PC-9 (cell line): ENCODE data around the gene ATP2C2. TPM values are rescaled to one million over a fixed set of nuclear protein-coding genes. Genes with fewer than 3 reads are reported as not detected.

Experiments
- BruUV-seq: library from RNA; stranded (reverse); fragments of 400-500 nt; replicated peaks from 2 replicates; lab custom pipeline; 2021; lab: Mats Ljungman, UMichigan
- CTCF ChIA-PET: fragments of 300-600 bp; sonication (Branson Sonifier 250); formaldehyde crosslinking; loops from one replicate; lab custom pipeline; 2022; ENCODE audit warnings: antibody characterized with exemption; lab: Charles Lee
- POLR2A ChIA-PET: fragments of 300-600 bp; sonication (Branson Sonifier 250); formaldehyde crosslinking; loops from one replicate; lab custom pipeline; 2022; ENCODE audit warnings: antibody characterized with exemption; ENCODE audit not compliant: unreplicated experiment; lab: Charles Lee
- DNase-seq, 2 experiments: peaks; one replicate each; pipeline versions ENCODE4 v3.0.0 to v3.0.0-alpha.2; 2015 to 2022; ENCODE audit warnings: mixed read lengths in 1 of 2
- H2AFZ ChIP-seq: fragments of 200-600 bp; sonication (generic); 2 replicates; pipeline ENCODE4 v1.8.1; 2017; ENCODE audit warnings: antibody characterized with exemption
- H3F3A ChIP-seq: fragments of 200-600 bp; sonication (generic); 2 replicates; pipeline ENCODE4 v1.8.1; 2017; ENCODE audit warnings: antibody characterized with exemption, mild to moderate bottlenecking, low read depth; ENCODE audit not compliant: insufficient read depth
- H3K27ac ChIP-seq: fragments of 200-600 bp; sonication (generic); 2 replicates; pipeline ENCODE4 v1.6.1; 2016; ENCODE audit warnings: mixed run types
- H3K27me3 ChIP-seq: fragments of 200-600 bp; sonication (generic); 2 replicates; pipeline ENCODE4 v1.6.1; 2016; ENCODE audit warnings: low read depth, mixed run types; ENCODE audit not compliant: insufficient read depth
- H3K36me3 ChIP-seq: fragments of 200-600 bp; sonication (generic); 2 replicates; pipeline ENCODE4 v1.6.1; 2016; ENCODE audit warnings: low read depth, mixed run types
- H3K4me1 ChIP-seq: fragments of 200-600 bp; sonication (generic); replicated peaks from 2 replicates; pipeline ENCODE4 v1.6.1; 2016; ENCODE audit warnings: mixed run types; ENCODE audit not compliant: insufficient read depth
- H3K4me2 ChIP-seq: fragments of 200-600 bp; sonication (generic); 2 replicates; pipeline ENCODE4 v1.6.1; 2017; ENCODE audit warnings: mixed run types
- H3K4me3 ChIP-seq: fragments of 200-600 bp; sonication (generic); 2 replicates; pipeline ENCODE4 v1.6.1; 2016; ENCODE audit warnings: mixed run types
- H3K79me2 ChIP-seq: fragments of 200-600 bp; sonication (generic); 2 replicates; pipeline ENCODE4 v1.6.1; 2017; ENCODE audit warnings: low read depth, mixed run types
- H3K9me2 ChIP-seq: fragments of 200-600 bp; sonication (generic); 2 replicates; pipeline ENCODE4 v1.8.1; 2017; ENCODE audit warnings: mild to moderate bottlenecking; ENCODE audit not compliant: insufficient read depth
- H3K9me3 ChIP-seq: fragments of 200-600 bp; sonication (generic); 2 replicates; pipeline ENCODE4 v1.8.1; 2016; ENCODE audit warnings: low read depth; ENCODE audit not compliant: insufficient read depth
- H4K20me1 ChIP-seq: fragments of 200-600 bp; sonication (generic); 2 replicates; pipeline ENCODE4 v1.8.1; 2017; ENCODE audit not compliant: insufficient read depth
- CTCF ChIP-seq: fragments of 200-600 bp; sonication (generic); conservative IDR thresholded peaks from 2 replicates; pipeline ENCODE4 v1.6.1; 2017; ENCODE audit warnings: mixed run types, antibody characterized with exemption, mild to moderate bottlenecking, moderate library complexity
- EZH2 ChIP-seq: fragments of 200-600 bp; sonication (generic); IDR thresholded peaks from 2 replicates; pipeline ENCODE4 v1.8.0; 2017; ENCODE audit warnings: antibody characterized with exemption, low read depth
- intact Hi-C: fragments of 100-400 bp; cut with micrococcal nuclease; formaldehyde crosslinking; loops from one replicate; pipeline ENCODE4 v1.10.0; 2022; ENCODE audit not compliant: unreplicated experiment
- total RNA-seq: library from RNA; stranded (reverse); gene quantifications from 2 replicates; pipeline ENCODE4 v1.2.3, GENCODE V29; 2021

Gene ATP2C2
- total RNA-seq, 1 experiment from 2014 or later = 17.2 TPM

GRCh38 chr16:84477661-84478060, 109.3 kb downstream of the ATP2C2 start:
- no peak for DNase-seq
- Histone ChIP-seq H3F3A (peaks cover 28% of the 10 kb centered on the region; the same call in 1 of the 2 replicates), H4K20me1 (no peaks in the 10 kb centered on the region; the same call in 1 of the 2 replicates), H3K36me3 (peaks cover 18% of the 10 kb centered on the region), H3K27me3 (no peaks in the 10 kb centered on the region), H3K79me2 (peaks cover 11% of the 10 kb centered on the region), H3K9me2 (no peaks in the 10 kb centered on the region), H3K4me2 (no peak overlapping the region), H3K4me1 (peaks cover 18% of the 10 kb centered on the region), H3K4me3 (no peak overlapping the region), H3K9me3 (no peaks in the 10 kb centered on the region), H2AFZ (no peak overlapping the region), H3K27ac (no peak overlapping the region)
- TF ChIP-seq EZH2 = no peak
- no peak for TF ChIP-seq CTCF
- ChIA-PET POLR2A (interaction anchor here (0.7 kb wide), 1 partner anchor 32 kb away, joined by 3 read pairs; no protein-coding TSS in a partner anchor), CTCF (no interaction called here)
- no TSS peak for BruUV-seq
- intact Hi-C loops = loop anchor here (5.0 kb wide), 2 partner anchors 200 to 300 kb away; no protein-coding TSS in a partner anchor

DNA sequence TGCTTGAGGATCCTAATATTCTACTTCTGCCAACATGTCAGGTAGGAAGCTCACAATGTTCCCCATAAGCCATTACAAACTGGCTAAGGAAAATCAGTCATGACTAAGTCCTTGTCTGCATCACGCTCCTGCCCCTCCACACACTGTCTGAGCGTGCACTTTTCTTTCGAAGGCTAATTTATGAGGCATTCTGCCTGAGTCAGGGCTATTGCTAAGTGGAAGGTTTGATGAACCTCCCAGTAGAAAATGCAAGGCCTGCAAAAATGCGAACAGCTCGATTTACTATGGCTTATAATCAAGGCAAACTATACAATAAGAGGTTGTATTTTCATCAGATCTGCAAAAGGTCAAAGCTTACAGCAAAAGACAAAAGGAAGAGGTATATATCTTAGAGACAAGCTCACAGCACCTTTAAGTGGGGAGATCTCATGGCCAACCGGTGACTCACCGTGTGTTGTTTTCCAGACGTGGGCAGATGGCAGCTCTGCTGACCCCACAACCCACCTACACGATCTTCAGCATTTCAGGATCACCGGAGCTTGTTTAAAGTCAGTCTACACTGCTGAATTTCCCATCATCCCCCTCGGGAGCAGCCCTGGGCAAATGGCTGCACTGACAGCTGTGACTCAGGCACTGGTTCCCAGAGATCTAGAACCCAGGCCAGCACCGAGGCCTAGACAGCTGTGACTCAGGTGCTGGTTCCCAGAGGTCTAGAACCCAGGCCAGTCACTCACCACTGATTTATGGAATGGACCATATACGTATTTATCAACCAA, 110.0 kb downstream of the ATP2C2 start:
- POLR2A ChIA-PET = interaction anchor here (0.7 kb wide), 1 partner anchor 32 kb away, joined by 3 read pairs; no protein-coding TSS in a partner anchor
- Histone ChIP-seq H3K4me3 (no peak overlapping the region), H3K9me3 (no peaks in the 10 kb centered on the region), H3K9me2 (no peaks in the 10 kb centered on the region), H3K27ac (no peak overlapping the region), H3K79me2 (peaks cover 8% of the 10 kb centered on the region), H3F3A (peaks cover 28% of the 10 kb centered on the region; the same call in 1 of the 2 replicates), H3K36me3 (peaks cover 13% of the 10 kb centered on the region), H3K27me3 (no peaks in the 10 kb centered on the region), H3K4me1 (peaks cover 18% of the 10 kb centered on the region), H3K4me2 (no peak overlapping the region), H4K20me1 (no peaks in the 10 kb centered on the region; the same call in 1 of the 2 replicates), H2AFZ (no peak overlapping the region)
- TF ChIP-seq CTCF (no peak), EZH2 (no peak)
- CTCF ChIA-PET = no interaction called here
- intact Hi-C loops = loop anchor here (5.0 kb wide), 2 partner anchors 201 to 301 kb away; no protein-coding TSS in a partner anchor
- no TSS peak for BruUV-seq
- no peak for DNase-seq

DNA sequence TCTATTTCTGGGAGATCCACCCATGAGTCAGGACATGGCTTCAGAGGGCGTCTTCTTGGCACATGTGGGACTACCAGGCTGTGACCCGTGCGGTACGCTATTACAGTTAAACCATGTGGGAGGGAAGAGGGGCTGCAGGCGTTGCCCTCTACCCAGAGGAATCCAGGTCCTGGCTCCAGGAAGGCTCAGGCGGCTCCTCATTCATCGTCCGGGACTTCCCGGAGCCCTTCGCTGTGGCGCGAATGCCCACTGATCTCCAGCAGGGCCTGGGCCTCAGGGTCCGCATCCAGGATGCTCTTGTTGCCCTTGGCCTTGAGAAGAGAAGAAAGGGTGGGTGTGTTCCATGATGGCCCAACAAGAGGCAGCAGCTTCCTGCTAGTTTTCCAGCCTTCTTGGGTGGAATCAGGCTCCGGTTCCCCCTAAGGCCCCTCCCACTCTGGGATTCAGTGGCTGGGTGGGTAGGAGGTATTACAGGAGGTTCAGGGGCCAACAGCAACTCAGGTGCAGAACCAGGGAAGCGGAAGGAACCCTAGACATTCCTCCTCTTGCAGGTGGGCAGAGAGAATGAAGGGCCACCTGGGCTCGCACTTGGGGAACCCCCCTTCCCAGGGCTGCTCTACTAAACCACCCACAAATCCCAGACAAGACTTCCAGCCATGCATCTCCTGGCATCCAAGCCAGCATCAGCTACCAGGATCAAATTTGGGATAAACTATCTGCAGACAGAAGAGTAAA, 111.5 kb downstream of the ATP2C2 start:
- Histone ChIP-seq H3K27ac (no peak overlapping the region), H3K4me3 (no peak overlapping the region), H3K9me2 (no peaks in the 10 kb centered on the region), H4K20me1 (no peaks in the 10 kb centered on the region; the same call in 1 of the 2 replicates), H2AFZ (no peak overlapping the region), H3K4me2 (no peak overlapping the region), H3K27me3 (no peaks in the 10 kb centered on the region), H3F3A (peaks cover 28% of the 10 kb centered on the region; the same call in 1 of the 2 replicates), H3K9me3 (no peaks in the 10 kb centered on the region), H3K4me1 (peaks cover 16% of the 10 kb centered on the region), H3K79me2 (peaks cover 1% of the 10 kb centered on the region; the same call in 1 of the 2 replicates), H3K36me3 (peaks cover 11% of the 10 kb centered on the region; the same call in 1 of the 2 replicates)
- CTCF ChIA-PET = no interaction called here
- no peak for DNase-seq
- BruUV-seq = no TSS peak
- TF ChIP-seq EZH2 (no peak), CTCF (no peak)
- intact Hi-C loops = loop anchor here (5.0 kb wide), 2 partner anchors 203 to 303 kb away; no protein-coding TSS in a partner anchor
- POLR2A ChIA-PET = no interaction called here
